ENCODE data around the gene EHMT2. TPM values are rescaled to one million over a fixed set of nuclear protein-coding genes. Genes with fewer than 3 reads are reported as not detected.

The EHMT2 gene
- total and polyA plus RNA-seq, 2 of the 13 experiments (the other 11 are each of a cell fraction or from before 2014, with no cell fraction given): 55.2 to 69.2 TPM

- TF ChIP-seq ZNF207 (IDR thresholded peaks at IDR 0.05; ENCODE audit: borderline replicate concordance) (no peak), MATR3 (CRISPR knock-in tag; IDR thresholded peaks at IDR 0.05) (no peak), ZHX1 (CRISPR knock-in tag; IDR thresholded peaks at IDR 0.05; ENCODE audit: low read depth) (peak; percentile 87; the same call in 1 of the 2 replicates), CEBPB (IDR thresholded peaks at IDR 0.05; ENCODE audit: borderline replicate concordance, low read depth, low read length) (no peak), CEBPZ (IDR thresholded peaks at IDR 0.05; ENCODE audit: low read length) (no peak), HHEX (CRISPR knock-in tag; IDR thresholded peaks at IDR 0.05) (0 out of 2 replicates have a peak, but pooled peaks have one; percentile 3), TBX3 (IDR thresholded peaks at IDR 0.05; ENCODE audit: borderline replicate concordance) (0 out of 2 replicates have a peak, but pooled peaks have one; percentile 9), KAT8 (CRISPR knock-in tag; IDR thresholded peaks at IDR 0.05) (peak; percentile 94), ZNF136 (CRISPR knock-in tag; IDR thresholded peaks at IDR 0.05; ENCODE audit: low read depth) (peak; percentile 98), ATF5 (CRISPR knock-in tag; IDR thresholded peaks at IDR 0.05; ENCODE audit: low read depth) (no peak), FUBP1 (CRISPR knock-in tag; IDR thresholded peaks at IDR 0.05; ENCODE audit: borderline replicate concordance) (peak; percentile 84; the same call in 1 of the 2 replicates), ZFP36 (IDR thresholded peaks at IDR 0.05; ENCODE audit: borderline replicate concordance, low read depth, low read length, partially characterized antibody) (no peak)
These were observed 34.9 kb downstream of the EHMT2 start, which contains the start of gene NEU1 (continued) for GRCh38 chr6:31862344-31863235.

Data from HepG2 (cell line).